Type B pancreatic cell (in vitro differentiated cells): ENCODE results near the gene HOXC6. TPM values are rescaled to one million over a fixed set of nuclear protein-coding genes. Genes with fewer than 3 reads are reported as not detected.

Source experiments
- DNase-seq: peaks from one replicate; pipeline ENCODE4 v3.0.0; 2021; ENCODE audit warnings: mixed read lengths; ENCODE audit not compliant: unreplicated experiment; ENCODE audit errors: extremely low spot score
- H3K27ac Mint-ChIP-seq: 2 replicates; pipeline ENCODE4 v1.8.0; 2021; ENCODE audit warnings: mild to moderate bottlenecking, mixed read lengths
- H3K27me3 Mint-ChIP-seq: 2 replicates; pipeline ENCODE4 v1.8.0; 2021; ENCODE audit warnings: mixed read lengths
- H3K36me3 Mint-ChIP-seq: 2 replicates; pipeline ENCODE4 v1.8.0; 2021; ENCODE audit warnings: mixed read lengths
- H3K4me1 Mint-ChIP-seq: one replicate; pipeline ENCODE4 v1.8.0; 2021; ENCODE audit warnings: mixed read lengths; ENCODE audit not compliant: unreplicated experiment
- H3K4me3 Mint-ChIP-seq: 2 replicates; pipeline ENCODE4 v1.8.0; 2021; ENCODE audit warnings: mild to moderate bottlenecking, mixed read lengths
- H3K9me3 Mint-ChIP-seq: 2 replicates; pipeline ENCODE4 v1.8.0; 2021; ENCODE audit warnings: mixed read lengths
- CTCF ChIP-seq: fragments of 200-600 bp; sonication (generic); conservative IDR thresholded peaks from 2 replicates; pipeline ENCODE4 v1.5.0; 2021; ENCODE audit warnings: antibody characterized with exemption, mild to moderate bottlenecking
- total RNA-seq: library from RNA; stranded (reverse); gene quantifications from 2 replicates; pipeline ENCODE4 v1.2.1, GENCODE V29; 2021; ENCODE audit warnings: low replicate concordance

HOXC6 gene
- total RNA-seq, 1 donor from 2014 or later, result 23.0 TPM

- no peak overlapping the region for H3K27ac Mint-ChIP-seq
- H3K36me3 Mint-ChIP-seq, result no peaks in the 10 kb centered on the region
- peaks cover 99% of the 10 kb centered on the region for H3K27me3 Mint-ChIP-seq
- H3K4me1 Mint-ChIP-seq, result peaks cover 9% of the 10 kb centered on the region
- no peak for DNase-seq
- no peak overlapping the region for H3K4me3 Mint-ChIP-seq
- H3K9me3 Mint-ChIP-seq, result no peaks in the 10 kb centered on the region
- TF ChIP-seq CTCF, result no peak
Observed at GRCh38 chr12:54011665-54012532, 16.3 kb upstream of the HOXC6 start.

GRCh38 chr12:54012631-54013409 lies 15.4 kb upstream of the HOXC6 start:
- no peak for TF ChIP-seq CTCF
- no peak overlapping the region for H3K4me3 Mint-ChIP-seq
- H3K27me3 Mint-ChIP-seq, result peaks cover 99% of the 10 kb centered on the region
- peaks cover 15% of the 10 kb centered on the region for H3K4me1 Mint-ChIP-seq
- no peak overlapping the region for H3K27ac Mint-ChIP-seq
- H3K36me3 Mint-ChIP-seq, result no peaks in the 10 kb centered on the region
- no peaks in the 10 kb centered on the region for H3K9me3 Mint-ChIP-seq
- no peak for DNase-seq

DNA sequence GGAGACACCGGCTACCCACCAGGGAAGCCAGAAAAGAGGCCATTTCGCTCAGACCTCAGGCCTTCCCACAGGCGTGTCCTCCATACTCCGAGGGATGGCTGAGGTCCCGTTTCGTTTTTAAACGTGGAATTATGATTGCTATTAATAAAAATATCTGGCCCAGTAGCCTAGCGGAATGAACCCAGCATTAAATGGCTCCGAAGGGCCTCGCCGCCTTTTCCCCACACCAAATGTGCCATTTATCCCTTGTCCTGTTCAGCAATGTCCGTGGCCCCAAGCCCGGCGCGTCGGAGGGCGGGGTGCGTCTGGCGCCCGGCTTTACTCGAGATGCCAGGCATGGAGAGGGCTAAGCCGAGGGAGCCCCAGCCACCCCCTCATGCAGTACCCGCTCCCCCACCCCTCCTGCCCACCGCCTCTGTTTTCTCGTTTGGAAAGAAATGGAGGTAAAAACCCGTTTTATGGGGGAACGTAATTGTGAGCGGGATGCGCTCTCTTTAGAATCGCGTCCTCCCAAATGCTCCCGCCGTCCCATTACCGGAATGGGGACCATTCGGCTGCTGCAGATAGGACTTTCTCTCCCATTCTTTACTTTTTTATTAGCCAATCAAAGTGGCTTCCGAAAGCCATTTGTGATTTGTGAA lies 13.7 kb upstream of the HOXC6 start:
- peak overlapping the region; percentile 62 for H3K4me3 Mint-ChIP-seq
- no peaks in the 10 kb centered on the region for H3K9me3 Mint-ChIP-seq
- H3K36me3 Mint-ChIP-seq, result no peaks in the 10 kb centered on the region
- no peak for TF ChIP-seq CTCF
- peaks cover 18% of the 10 kb centered on the region for H3K4me1 Mint-ChIP-seq
- peaks cover 91% of the 10 kb centered on the region for H3K27me3 Mint-ChIP-seq
- H3K27ac Mint-ChIP-seq, result no peak overlapping the region
- no peak for DNase-seq

DNA sequence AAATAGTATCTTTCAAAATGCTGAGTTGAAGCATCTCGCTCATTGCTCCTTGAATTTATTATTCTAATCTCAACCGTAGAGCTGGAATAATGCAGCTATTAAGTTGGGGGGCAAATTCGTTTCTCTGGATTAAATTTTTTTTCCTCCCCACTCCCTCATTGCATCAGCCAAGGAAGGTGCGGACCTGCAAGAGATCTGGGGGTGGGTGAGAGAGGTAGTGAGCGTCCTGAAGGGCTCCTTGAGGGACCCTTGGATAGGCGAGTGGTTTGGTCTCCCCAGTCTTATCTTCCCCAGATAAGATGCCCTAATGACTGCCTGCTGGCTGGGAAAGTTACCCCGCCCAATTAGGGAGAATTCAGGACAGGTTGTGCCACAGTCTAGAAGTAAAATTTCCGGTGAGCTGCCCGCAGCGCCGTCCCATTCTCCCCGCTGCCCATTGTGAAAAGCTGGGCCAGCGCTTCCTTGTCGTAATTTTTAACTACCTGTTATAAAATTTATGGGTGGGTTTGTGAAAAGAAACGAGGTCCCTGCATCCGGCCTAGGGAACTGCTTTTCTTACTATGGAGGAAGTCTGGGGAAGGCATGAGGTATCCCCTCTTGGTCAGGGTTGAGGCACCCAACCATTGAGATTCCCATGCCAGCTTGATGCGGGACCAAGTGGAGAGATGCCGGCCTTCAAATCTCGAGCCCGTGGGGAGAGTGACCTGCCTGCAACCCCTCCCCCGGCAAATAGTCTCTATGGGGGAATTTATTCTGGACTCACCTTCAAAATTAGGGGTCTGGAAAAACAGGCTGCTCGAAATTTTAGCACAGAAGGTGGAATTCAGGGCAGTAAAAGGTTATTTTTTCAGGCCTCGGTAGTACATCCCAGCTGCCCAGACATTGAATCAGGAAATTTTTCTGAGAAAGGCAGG lies 13.0 kb upstream of the HOXC6 start:
- peaks cover 91% of the 10 kb centered on the region for H3K27me3 Mint-ChIP-seq
- peaks cover 4% of the 10 kb centered on the region for H3K36me3 Mint-ChIP-seq
- no peak for DNase-seq
- H3K4me1 Mint-ChIP-seq, result peaks cover 15% of the 10 kb centered on the region
- peak overlapping the region; percentile 62 for H3K4me3 Mint-ChIP-seq
- TF ChIP-seq CTCF, result no peak
- H3K27ac Mint-ChIP-seq, result no peak overlapping the region
- H3K9me3 Mint-ChIP-seq, result no peaks in the 10 kb centered on the region

DNA sequence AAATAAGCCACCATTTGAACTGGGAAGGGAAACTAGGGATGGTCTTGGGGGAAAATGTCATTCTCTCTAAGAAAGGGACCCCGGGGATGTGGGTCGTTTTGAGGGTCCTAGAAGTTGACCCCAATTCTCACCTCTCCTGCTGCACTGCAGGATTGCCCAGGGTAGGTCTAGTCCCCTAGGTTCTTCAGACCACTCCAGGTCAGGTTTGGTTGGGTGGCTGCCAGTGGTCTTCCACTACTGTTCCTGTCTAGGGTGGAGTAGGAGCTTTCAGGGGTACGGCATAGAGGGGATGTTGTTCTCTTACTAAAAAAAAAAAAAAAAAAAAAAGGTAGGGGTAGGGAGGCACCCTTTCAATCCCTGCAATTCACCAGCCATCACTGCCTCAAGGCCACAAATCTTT lies 12.2 kb upstream of the HOXC6 start:
- peaks cover 12% of the 10 kb centered on the region for H3K4me1 Mint-ChIP-seq
- H3K4me3 Mint-ChIP-seq, result peak overlapping the region; percentile 86
- DNase-seq, result no peak
- peaks cover 91% of the 10 kb centered on the region for H3K27me3 Mint-ChIP-seq
- H3K27ac Mint-ChIP-seq, result no peak overlapping the region
- H3K36me3 Mint-ChIP-seq, result peaks cover 4% of the 10 kb centered on the region
- no peak for TF ChIP-seq CTCF
- H3K9me3 Mint-ChIP-seq, result no peaks in the 10 kb centered on the region
